Measurements from ENCODE around the gene FAXC. TPM values are rescaled to one million over a fixed set of nuclear protein-coding genes. Genes with fewer than 3 reads are reported as not detected.

The FAXC gene
- 8.1 and 10.9 TPM in 2 replicates for total RNA-seq (2014; rRNA removed; shearing (Covaris generic))

- no peak for DNase-seq (ENCODE audit: low spot score)
Measured at GRCh38 chr6:99349171-99350141, at the start of gene FAXC. TSS of gene FAXC (minus strand) at chr6:99349674. CDS start at chr6:99349372, 302 bp downstream.

- DNase-seq (ENCODE audit: low spot score): no peak
Measured at GRCh38 chr6:99397287-99397686, 47.8 kb upstream of the FAXC start.

GRCh38 chr6:99393698-99394531 lies 44.4 kb upstream of the FAXC start, which contains the start of gene COQ3:
TSS of gene COQ3 (minus strand) at chr6:99394195. CDS start at chr6:99394179, 16 bp downstream.
- DNase-seq (ENCODE audit: low spot score): peak; percentile 57

DNA sequence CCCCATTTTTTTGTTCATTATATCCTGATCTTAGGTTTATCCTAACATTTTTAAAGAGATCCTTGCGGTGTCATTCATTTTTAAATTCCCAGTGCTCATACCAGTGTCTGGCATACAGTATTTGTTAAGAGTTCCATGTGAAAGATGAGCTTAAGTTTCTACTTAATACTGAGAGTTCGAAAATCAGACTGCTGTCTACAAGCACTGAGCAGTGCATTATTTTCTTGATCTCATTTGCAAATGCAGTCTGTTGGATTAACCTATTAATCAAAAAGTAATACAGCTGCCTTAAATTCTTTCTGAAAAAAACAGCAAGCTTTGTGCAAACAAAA lies 43.9 kb upstream of the FAXC start:
- no peak for DNase-seq (ENCODE audit: low spot score)

DNA sequence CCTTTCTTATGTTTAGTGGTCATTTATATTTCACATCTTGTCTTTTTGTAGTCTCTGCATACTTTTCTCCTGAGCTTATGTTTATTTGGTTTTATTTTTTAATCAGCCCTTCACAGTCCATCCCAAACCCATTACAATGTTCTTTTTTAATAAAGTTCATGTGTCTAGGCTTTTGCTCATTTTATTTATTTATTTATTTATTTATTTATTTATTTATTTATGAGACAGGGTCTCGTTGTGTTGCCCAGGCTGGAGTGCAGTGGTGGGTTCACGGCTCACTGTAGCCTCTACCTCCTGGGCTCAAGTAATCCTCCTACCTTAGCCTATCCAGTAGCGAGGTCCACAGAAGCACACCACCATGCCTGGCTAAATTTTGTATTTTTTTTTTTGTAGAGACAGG lies 41.4 kb upstream of the FAXC start:
- no peak for DNase-seq (ENCODE audit: low spot score)

DNA sequence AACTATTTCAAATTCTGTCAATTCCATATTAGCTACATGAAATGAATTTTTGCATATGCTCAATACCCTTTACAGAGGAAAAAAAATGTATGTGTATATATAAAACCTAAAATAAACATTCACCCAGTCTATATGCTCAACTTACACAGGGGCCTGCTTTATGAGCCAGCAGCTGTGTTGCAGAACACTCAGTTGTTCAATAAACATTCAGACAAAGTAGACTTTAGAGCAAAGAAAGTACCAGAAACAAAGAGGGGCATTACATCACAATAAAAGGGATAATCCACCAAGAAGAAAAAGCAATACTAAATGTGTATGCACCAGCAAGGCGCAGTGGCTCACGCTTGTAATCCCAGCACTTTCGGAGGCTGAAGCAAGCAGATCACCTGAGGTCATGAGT lies 35.0 kb upstream of the FAXC start:
- no peak for DNase-seq (ENCODE audit: low spot score)

DNA sequence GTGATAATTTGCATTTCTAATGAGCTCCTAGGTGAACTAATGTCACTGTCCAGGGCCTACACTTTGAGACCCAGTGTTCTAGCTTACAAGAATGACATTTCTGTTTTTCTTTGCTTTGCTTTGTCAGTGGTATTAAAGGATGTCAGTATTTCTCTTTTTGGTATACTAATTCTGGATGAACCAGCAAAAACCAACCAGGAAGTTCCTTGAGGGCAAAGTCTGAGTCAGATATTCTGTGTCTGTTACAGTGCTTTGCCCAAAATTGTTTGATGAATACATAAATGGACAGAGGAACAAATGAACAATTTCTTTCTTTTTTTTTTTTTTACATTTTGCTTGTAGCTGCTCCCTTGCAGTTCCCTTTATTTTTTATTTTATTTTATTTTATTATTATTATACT lies 29.2 kb upstream of the FAXC start:
- no peak for DNase-seq (ENCODE audit: low spot score)

DNA sequence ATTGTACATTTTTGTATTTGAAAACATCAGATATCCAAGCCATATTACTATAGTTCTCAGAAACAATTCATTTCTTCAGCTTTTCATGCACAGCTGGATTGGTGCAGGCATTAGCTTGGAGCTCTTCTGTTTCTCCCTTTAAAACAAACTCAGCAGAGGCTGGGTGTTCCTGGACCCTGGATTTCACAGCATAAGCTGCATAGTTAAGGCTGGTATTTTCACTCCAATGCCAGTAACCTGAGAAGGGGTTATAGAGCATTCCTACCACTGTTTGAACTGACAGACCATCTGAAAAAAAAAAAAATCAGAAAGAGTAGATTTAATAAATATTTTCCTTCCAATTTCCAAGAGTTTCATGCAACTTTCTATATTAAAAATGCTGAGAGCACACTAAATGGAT lies 20.1 kb upstream of the FAXC start:
- DNase-seq (ENCODE audit: low spot score): no peak

DNA sequence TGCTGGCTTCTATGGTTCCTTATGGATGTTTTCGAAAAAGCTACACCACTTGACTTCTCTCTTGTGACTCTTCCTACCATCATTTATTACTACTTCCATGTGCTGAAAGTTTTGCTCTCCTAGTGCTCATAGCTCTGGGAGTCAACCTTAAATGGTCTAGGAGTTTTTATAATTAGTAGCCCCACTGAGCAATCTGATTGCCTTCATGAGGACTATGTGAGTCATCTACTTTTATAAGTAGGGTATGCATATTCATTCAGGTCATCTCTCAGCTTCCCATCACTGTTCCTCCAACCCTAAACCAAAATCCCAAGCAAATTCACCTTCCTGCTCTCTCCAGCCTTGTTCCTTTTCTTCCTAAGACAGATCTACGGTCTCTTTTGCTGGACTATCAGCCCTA lies 17.4 kb upstream of the FAXC start:
- no peak for DNase-seq (ENCODE audit: low spot score)

GRCh38 chr6:99364026-99364425 lies 14.6 kb upstream of the FAXC start:
- DNase-seq (ENCODE audit: low spot score): no peak

DNA sequence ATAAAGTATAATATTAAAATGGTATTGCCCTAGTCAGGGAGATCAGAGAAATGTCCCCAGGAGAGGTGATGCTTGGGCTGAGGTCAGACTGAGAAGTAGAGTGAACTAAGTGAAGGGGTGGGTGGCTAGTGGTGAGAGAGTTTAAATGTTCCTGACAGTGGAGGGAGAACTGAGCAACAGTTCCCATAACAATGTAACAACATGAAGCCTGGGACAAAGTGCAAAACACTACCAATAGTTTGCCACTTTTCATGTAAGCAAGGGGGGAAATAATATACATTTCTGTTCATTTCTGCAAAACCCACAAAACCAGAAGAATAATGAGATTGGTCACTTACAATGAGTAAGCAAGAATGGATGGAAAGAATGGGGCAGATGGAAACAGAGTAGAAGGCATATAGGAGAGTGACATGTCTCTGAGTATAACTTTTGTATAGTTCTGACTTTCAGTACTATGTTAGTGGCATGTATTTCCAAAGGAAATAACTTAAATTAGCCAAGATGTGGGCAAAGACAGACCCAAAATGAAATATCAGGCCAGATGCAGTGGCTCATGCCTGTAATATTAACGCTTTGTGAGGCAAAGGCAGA lies 13.3 kb upstream of the FAXC start:
- DNase-seq (ENCODE audit: low spot score): no peak

- DNase-seq (ENCODE audit: low spot score): no peak
Measured at GRCh38 chr6:99359800-99360199, 10.3 kb upstream of the FAXC start.

DNA sequence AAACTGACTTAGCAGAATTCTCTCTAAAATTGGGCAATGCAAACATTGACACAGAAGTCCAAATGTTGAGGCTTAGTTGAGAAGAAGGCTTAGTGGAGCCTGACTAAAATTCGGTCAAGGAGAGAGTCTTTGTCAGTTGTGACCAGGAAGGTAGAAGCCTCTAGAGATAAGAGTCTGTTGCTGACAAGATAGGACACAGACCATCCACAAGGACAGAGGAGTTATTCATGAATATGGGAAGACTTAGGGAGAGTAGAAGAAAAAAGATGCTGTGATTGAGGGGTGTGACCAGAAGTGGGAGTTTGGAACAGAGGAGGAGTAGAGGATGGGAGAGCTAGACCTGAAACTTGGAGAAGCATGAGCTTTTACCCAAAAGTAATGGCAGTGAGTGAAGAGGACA lies 7.2 kb upstream of the FAXC start:
- no peak for DNase-seq (ENCODE audit: low spot score)

GRCh38 chr6:99354983-99355382 lies 5.5 kb upstream of the FAXC start:
- DNase-seq (ENCODE audit: low spot score): no peak

DNA sequence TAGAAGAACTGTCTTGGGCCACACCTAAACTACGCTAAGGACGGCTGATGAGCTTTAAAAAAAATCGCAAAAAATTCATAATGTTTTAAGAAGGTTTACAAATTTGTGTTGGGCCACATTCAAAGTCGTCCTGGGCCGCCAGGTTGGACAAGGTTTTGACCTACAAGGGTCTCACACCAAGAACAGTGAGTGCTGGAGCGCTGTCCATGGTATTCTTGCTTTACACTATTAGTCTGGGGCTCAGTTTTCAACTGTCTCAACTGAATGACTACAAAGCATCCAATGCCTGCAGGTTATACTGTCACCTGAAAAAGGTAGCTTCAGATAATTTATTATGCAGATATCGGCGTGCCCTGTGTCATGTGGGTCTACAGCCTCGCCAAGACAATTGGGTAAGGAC lies 3.7 kb upstream of the FAXC start:
- DNase-seq (ENCODE audit: low spot score): no peak

DNA sequence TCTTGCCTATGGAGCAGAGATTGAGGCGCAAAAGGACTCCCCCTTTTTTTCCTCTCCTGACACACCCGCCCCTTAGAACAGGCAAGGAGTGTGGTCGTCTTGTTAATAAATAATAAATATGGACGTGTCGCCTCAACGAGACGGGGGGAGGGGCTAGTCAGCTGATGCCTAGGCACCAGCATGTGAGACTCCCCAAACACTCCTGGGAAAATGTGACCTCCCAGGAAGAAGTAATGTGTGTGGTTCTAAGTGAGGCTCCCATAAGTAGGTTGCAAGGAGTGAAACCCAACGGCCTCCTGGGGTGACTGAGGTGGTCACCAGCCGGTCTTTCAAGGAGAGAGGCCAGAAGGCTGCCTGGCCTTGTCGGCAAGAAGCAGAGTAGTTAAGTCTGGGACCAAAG lies 1.1 kb upstream of the FAXC start:
- DNase-seq (ENCODE audit: low spot score): no peak

DNA sequence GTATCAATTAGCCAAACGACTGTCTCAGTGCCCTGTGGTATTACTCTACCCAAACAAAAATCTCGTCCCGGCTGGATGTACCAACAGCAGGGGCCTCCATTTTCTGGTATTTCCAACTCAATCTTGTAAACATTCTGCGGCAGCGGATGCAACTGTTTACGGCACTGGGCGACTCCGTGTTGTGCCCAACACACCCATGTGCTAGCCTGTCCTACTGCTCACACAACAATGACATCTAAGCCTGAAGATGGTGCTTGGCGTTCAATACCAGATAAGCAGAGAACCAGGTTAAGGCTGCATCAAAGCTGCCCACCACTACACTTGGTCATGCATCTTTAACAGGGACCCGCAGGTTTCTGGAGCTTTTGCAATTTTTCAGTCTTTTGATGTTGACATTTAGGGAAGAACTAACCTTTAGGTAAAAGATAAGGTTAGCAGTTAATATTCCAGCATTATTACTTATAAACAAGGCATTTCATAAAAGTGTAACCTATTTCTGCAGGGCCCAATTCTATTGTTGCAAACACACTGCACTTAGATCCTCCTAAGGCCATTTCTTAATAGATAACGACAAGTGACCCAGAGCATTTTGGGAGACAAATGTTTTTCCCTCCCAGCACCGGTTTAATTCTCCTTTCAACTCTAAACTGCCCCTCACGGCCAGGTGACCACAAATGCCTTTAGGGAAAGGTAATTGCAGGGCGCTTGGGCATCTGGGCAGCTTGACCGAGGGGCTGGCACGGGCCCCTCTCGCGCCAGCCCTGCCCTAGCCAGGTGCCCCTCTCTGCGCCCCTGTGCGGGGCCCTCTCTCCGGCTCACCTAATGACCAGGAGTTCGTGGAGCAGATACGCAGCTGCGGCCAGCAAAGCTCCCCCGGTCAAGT lies 945 bp downstream of the FAXC start:
- DNase-seq (ENCODE audit: low spot score): no peak

- no peak for DNase-seq (ENCODE audit: low spot score)
Measured at GRCh38 chr6:99347804-99348203, 1.7 kb downstream of the FAXC start.

- DNase-seq (ENCODE audit: low spot score): no peak
Measured at GRCh38 chr6:99346595-99346994, 2.9 kb downstream of the FAXC start.

- no peak for DNase-seq (ENCODE audit: low spot score)
Measured at GRCh38 chr6:99345164-99345563, 4.3 kb downstream of the FAXC start.

DNA sequence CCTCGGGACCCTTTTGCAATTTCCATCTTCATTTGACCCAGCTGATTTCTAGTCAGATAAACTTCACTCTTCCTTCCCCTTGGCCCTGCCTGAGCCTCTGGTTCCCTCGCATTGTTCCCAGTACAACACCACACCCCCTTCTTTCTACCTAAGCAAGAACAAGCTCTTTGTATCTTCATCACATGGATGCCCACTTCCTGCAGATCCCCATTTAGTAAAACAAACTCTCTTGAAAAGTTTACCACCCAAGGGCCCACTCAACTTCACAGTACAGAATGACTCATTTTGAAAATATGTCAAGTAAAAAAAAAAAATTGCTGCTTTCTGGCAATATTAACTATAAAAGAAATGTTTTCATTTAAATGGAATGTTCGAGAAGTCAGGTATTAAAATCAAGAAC lies 5.2 kb downstream of the FAXC start:
- peak; percentile 78 for DNase-seq (ENCODE audit: low spot score)

Measured in A172 (cell line).